Thymus (tissue), 11 donors: ENCODE data around the gene ACO1. TPM values are rescaled to one million over a fixed set of nuclear protein-coding genes. Genes with fewer than 3 reads are reported as not detected.

Source experiments
- DNase-seq, 9 donors: peaks; one replicate each; pipeline ENCODE4 v3.0.0-alpha.2; 2013; ENCODE audit warnings: low spot score in 9 of 9, low read depth in 6 of 9, missing footprints in 1 of 9
- H3K27ac ChIP-seq, 2 donors: one replicate each; pipeline ENCODE4 v1.5.1; 2013; ENCODE audit warnings: control low read depth in 1 of 2, low read depth in 1 of 2, low read length in 1 of 2, mild to moderate bottlenecking in 1 of 2, moderate library complexity in 1 of 2
- H3K27me3 ChIP-seq, 2 donors: one replicate each; pipeline ENCODE4 v1.5.1; 2013; ENCODE audit warnings: low read length in 1 of 2; ENCODE audit not compliant: control insufficient read depth in 2 of 2, insufficient read depth in 1 of 2
- H3K36me3 ChIP-seq, 2 donors: one replicate each; pipeline ENCODE4 v1.5.1; 2013; ENCODE audit warnings: low read length in 1 of 2, mild to moderate bottlenecking in 1 of 2, moderate library complexity in 1 of 2; ENCODE audit not compliant: control insufficient read depth in 2 of 2, insufficient read depth in 2 of 2
- H3K4me1 ChIP-seq, 2 donors: one replicate each; pipeline ENCODE4 v1.5.1; 2013; ENCODE audit warnings: low read length in 2 of 2; ENCODE audit not compliant: control insufficient read depth in 2 of 2, insufficient read depth in 2 of 2
- H3K4me3 ChIP-seq, 2 donors: one replicate each; pipeline ENCODE4 v1.5.1; 2013; ENCODE audit warnings: low read length in 2 of 2, control low read depth in 1 of 2, mild to moderate bottlenecking in 1 of 2
- H3K9me3 ChIP-seq, 2 donors: one replicate each; pipeline ENCODE4 v1.5.1; 2013; ENCODE audit warnings: low read length in 1 of 2, mild to moderate bottlenecking in 1 of 2; ENCODE audit not compliant: control insufficient read depth in 2 of 2, insufficient read depth in 1 of 2
- WGBS: extraction: QIAGEN DNeasy Blood & Tissue Kit; methylation state at CpG from one replicate; pipeline ENCODE4 v1.1.7; 2013; 5-methylcytosine and 5-hydroxymethylcytosine counted together
- polyA plus RNA-seq: library from polyadenylated mRNA; stranded (reverse); fragments of 200-250 nt; gene quantifications from one replicate; pipeline ENCODE4 v1.2.3, GENCODE V29; 2013
- total RNA-seq: library from RNA; stranded (reverse); fragments of 120-200 nt; gene quantifications from one replicate; pipeline ENCODE4 v1.2.4, GENCODE V29; 2013
- donor health status: healthy.

Gene ACO1
- total and polyA plus RNA-seq, 2 donors, result 9.0 to 18.7 TPM

DNA sequence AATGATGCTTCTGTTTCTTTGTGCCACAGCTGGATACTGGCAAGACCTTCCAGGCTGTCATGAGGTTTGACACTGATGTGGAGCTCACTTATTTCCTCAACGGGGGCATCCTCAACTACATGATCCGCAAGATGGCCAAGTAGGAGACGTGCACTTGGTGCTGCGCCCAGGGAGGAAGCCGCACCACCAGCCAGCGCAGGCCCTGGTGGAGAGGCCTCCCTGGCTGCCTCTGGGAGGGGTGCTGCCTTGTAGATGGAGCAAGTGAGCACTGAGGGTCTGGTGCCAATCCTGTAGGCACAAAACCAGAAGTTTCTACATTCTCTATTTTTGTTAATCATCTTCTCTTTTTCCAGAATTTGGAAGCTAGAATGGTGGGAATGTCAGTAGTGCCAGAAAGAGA is 65.5 kb downstream of the ACO1 start:
- no peak for DNase-seq
- Histone ChIP-seq H3K36me3 (peaks cover 43 to 47% of the 10 kb centered on the region in 2 donors), H3K4me1 (no peaks in the 10 kb centered on the region), H3K4me3 (no peak overlapping the region), H3K9me3 (no peaks in the 10 kb centered on the region), H3K27ac (no peak overlapping the region), H3K27me3 (no peaks in the 10 kb centered on the region)
- WGBS, result 99% methylated on average over 6 of the region's 6 CpGs

GRCh38 chr9:32454280-32454679 is 69.8 kb downstream of the ACO1 start:
- H3K27me3 ChIP-seq, result no peaks in the 10 kb centered on the region
- WGBS, result 91% methylated on average over 1 of the region's 1 CpG
- DNase-seq, result no peak
- H3K27ac ChIP-seq, result no peak overlapping the region
- no peaks in the 10 kb centered on the region for H3K9me3 ChIP-seq
- no peak overlapping the region for H3K4me3 ChIP-seq
- peaks cover 31 to 51% of the 10 kb centered on the region in 2 donors for H3K36me3 ChIP-seq
- H3K4me1 ChIP-seq, result no peaks in the 10 kb centered on the region

DNA sequence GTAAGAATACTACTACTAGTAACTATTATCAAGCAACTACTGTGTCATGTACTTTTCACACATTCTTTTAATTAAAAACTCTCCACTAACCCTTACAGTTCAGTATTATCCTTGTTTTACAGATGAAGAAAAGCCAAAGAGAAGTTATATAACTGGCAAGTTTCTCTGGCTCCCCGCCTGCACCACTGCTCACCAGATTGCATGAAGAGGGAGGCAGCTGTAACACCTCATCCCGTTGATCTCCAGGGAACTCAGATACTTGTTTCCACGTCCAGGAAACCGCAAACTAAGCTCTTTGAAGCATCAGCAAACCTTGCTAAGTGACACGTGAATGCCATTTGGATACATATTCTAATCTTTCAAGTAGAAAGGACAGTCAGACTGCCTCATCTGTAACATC is 71.3 kb downstream of the ACO1 start:
- H3K4me1 ChIP-seq, result no peaks in the 10 kb centered on the region
- H3K27ac ChIP-seq, result no peak overlapping the region
- 97% methylated on average over 5 of the region's 5 CpGs for WGBS
- H3K36me3 ChIP-seq, result peaks cover 20 to 37% of the 10 kb centered on the region in 2 donors
- no peak for DNase-seq
- H3K9me3 ChIP-seq, result no peaks in the 10 kb centered on the region
- no peak overlapping the region for H3K4me3 ChIP-seq
- no peaks in the 10 kb centered on the region for H3K27me3 ChIP-seq

GRCh38 chr9:32456564-32456963 is 72.1 kb downstream of the ACO1 start:
- Histone ChIP-seq H3K4me1 (no peaks in the 10 kb centered on the region), H3K27me3 (no peaks in the 10 kb centered on the region), H3K9me3 (no peaks in the 10 kb centered on the region), H3K4me3 (no peak overlapping the region), H3K36me3 (peaks cover 20 to 30% of the 10 kb centered on the region in 2 donors), H3K27ac (no peak overlapping the region)
- WGBS, result 100% methylated on average over 1 of the region's 1 CpG
- DNase-seq, result no peak

DNA sequence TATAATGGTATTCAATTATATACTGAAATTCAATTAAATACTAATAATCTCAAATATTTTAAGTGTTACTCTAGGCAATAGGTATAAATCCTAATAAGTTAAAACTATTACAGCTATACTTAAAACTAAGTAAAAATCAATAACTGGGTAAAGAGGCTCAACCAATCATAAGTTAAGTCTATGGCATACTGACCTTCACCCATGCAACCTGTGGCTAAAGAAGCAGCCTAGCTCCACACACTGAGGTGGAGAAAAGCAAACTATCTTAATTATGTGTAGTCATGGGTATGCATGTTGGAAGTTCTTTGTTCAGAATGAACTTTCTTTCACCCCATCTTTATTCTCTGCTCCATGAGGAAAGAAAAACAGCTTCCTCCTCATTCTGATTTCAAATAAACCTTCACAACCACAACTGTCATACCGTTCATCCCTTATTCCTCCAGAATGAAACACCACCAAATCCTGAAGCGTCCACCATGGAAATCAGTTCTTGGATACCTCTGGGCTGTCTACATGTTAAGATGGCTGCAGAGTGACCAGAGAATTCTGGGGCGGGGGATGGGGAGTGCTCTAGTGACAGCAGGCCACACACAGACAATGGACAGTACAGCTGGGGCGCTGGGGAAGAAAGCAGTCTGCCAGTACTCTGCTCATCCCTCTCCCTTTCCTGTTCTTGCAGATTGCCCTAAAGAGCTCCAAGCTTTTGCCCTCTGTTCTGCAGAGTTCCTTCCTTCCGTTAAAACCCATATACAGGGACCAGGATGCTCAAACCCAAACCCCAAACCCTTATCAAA is 79.3 kb downstream of the ACO1 start:
- 98% methylated on average over 5 of the region's 5 CpGs for WGBS
- H3K27me3 ChIP-seq, result no peaks in the 10 kb centered on the region
- H3K27ac ChIP-seq, result no peak overlapping the region
- peaks cover 9 to 14% of the 10 kb centered on the region in 2 donors for H3K36me3 ChIP-seq
- no peaks in the 10 kb centered on the region for H3K9me3 ChIP-seq
- H3K4me3 ChIP-seq, result no peak overlapping the region
- no peaks in the 10 kb centered on the region for H3K4me1 ChIP-seq
- DNase-seq, result no peak

DNA sequence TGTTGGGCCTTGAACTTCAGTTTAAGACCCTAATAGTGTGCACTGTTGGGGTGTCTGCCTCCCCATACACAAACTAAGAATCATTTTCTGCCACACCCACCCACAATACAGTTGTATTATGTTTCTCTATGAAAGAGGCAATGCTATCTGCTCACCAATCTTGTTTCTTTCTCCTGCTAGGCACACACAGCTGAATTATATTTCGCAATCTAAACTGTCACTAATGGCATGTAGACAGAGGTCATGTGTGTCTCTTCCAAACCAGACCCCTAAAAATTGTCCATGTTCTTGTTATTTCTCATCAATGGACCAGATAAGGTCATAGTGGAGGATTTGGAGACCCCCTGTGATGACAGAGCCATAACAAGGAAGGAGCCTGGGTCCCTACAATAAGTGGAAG is 84.3 kb downstream of the ACO1 start:
- 100% methylated on average over 1 of the region's 1 CpG for WGBS
- H3K36me3 ChIP-seq, result peaks cover 0 to 22% of the 10 kb centered on the region in 2 donors
- no peaks in the 10 kb centered on the region for H3K9me3 ChIP-seq
- H3K27ac ChIP-seq, result no peak overlapping the region
- no peaks in the 10 kb centered on the region for H3K27me3 ChIP-seq
- no peak for DNase-seq
- no peaks in the 10 kb centered on the region for H3K4me1 ChIP-seq
- no peak overlapping the region for H3K4me3 ChIP-seq

DNA sequence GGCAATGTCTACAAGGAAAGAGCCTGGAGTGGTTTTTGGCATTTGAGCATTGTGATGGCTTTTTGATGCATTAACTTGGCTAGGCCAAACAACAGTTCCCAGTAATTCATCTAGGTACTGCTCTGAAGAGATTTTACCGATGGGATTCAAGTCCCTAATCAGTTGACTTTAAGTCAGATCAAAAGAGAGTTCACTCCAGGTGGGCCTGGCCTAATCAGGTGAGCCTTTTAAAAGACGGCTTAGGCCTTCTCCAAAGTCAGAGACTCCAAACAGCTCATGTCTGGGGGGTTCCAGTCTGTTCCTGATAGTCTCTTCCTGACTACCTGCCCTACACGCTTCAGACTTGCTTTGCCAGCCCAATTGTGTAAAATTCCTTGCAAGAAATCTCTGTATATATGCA is 87.9 kb downstream of the ACO1 start:
- no peak overlapping the region for H3K27ac ChIP-seq
- H3K4me3 ChIP-seq, result no peak overlapping the region
- 97% methylated on average over 3 of the region's 3 CpGs for WGBS
- no peaks in the 10 kb centered on the region for H3K4me1 ChIP-seq
- no peak for DNase-seq
- peaks cover 9 to 19% of the 10 kb centered on the region in 2 donors for H3K36me3 ChIP-seq
- H3K27me3 ChIP-seq, result no peaks in the 10 kb centered on the region
- no peaks in the 10 kb centered on the region for H3K9me3 ChIP-seq

- no peak for DNase-seq
- peaks cover 28 to 64% of the 10 kb centered on the region in 2 donors for H3K36me3 ChIP-seq
- no peaks in the 10 kb centered on the region for H3K4me1 ChIP-seq
- WGBS, result 91% methylated on average over 4 of the region's 4 CpGs
- H3K4me3 ChIP-seq, result no peak overlapping the region
- no peak overlapping the region for H3K27ac ChIP-seq
- H3K9me3 ChIP-seq, result no peaks in the 10 kb centered on the region
- H3K27me3 ChIP-seq, result no peaks in the 10 kb centered on the region
These were observed 98.9 kb downstream of the ACO1 start for GRCh38 chr9:32483343-32483742.

DNA sequence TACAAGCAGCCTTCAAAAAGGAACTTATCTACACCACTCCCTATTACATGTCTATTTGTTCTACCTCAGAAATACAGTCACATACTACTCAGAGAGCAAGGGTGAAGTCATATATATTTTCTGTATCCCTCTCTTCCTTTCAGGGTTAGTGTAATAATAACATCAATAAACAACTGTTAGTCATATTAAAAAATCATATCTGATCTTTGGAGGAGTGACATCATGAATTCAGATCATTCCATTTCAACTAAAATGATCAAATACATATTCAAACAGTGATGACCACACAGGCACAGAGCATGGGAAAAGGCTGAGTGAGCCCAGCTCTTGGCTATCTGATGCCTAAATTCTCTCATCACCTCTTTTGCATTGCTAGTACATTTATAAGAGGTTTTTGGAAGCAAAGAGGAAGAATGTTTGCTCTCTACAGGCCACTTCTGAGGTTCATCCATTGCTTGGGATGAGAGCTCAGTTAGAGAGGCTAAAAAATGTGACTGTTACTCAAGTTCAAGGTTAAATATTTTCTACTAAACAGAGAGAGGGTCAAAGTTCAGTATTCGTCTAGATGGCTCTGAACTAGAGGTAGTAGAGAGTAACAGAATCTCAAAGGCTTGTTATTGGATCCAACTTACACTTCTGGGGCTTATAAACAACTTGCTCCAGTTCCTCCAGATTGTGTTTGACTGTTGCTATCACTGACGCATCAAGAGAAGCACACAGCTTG is 102.6 kb downstream of the ACO1 start:
- DNase-seq, result no peak
- H3K4me3 ChIP-seq, result no peak overlapping the region
- H3K27ac ChIP-seq, result no peak overlapping the region
- H3K9me3 ChIP-seq, result no peaks in the 10 kb centered on the region
- no peaks in the 10 kb centered on the region for H3K27me3 ChIP-seq
- peaks cover 19 to 65% of the 10 kb centered on the region in 2 donors for H3K36me3 ChIP-seq
- no peaks in the 10 kb centered on the region for H3K4me1 ChIP-seq
- WGBS, result 96% methylated on average over 2 of the region's 2 CpGs
